Measurements from ENCODE around the gene PTBP2.

PTBP2 gene

DNA sequence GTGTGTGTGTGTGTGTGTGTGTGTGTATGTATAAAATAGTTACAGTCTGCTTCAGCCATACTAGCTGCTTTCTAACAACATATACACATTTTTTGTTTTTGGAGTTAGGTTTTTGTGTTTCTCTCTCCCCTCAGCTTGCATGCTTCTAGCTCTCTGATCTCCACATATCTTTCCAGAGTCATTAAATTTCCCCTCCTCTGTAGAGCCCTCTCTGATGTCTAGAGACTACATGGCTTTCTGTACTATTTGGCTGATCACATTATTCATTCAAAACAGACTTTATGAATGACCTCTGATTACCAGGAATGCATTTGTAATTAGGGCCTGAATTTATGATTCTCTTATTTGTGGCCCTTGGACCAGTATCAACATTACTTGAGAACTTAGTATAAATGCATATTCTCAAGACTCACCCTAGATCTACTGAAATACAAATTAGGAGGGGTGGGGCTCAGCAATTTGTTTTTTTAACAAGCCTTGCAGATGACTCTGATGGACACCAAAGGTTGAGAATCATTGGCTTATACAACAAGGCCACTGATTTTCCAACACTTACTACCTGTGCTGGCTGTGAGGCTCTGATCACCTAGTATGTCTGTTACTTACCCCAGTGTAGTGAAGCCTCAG is 104.5 kb downstream of the PTBP2 start:
- no peak overlapping the region for H3K4me3 ChIP-seq (ENCODE audit: low read depth, low read length)
- TF ChIP-seq, protein P1, sequence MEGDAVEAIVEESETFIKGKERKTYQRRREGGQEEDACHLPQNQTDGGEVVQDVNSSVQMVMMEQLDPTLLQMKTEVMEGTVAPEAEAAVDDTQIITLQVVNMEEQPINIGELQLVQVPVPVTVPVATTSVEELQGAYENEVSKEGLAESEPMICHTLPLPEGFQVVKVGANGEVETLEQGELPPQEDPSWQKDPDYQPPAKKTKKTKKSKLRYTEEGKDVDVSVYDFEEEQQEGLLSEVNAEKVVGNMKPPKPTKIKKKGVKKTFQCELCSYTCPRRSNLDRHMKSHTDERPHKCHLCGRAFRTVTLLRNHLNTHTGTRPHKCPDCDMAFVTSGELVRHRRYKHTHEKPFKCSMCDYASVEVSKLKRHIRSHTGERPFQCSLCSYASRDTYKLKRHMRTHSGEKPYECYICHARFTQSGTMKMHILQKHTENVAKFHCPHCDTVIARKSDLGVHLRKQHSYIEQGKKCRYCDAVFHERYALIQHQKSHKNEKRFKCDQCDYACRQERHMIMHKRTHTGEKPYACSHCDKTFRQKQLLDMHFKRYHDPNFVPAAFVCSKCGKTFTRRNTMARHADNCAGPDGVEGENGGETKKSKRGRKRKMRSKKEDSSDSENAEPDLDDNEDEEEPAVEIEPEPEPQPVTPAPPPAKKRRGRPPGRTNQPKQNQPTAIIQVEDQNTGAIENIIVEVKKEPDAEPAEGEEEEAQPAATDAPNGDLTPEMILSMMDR (IDR thresholded peaks at IDR 0.05; ENCODE audit: low read depth, low read length): no peak
- TF ChIP-seq, protein P2, sequence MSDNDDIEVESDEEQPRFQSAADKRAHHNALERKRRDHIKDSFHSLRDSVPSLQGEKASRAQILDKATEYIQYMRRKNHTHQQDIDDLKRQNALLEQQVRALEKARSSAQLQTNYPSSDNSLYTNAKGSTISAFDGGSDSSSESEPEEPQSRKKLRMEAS (IDR thresholded peaks at IDR 0.05; ENCODE audit: low read depth, low read length): no peak
- TF ChIP-seq POLR2A (IDR thresholded peaks at IDR 0.05; ENCODE audit: extremely low read depth, insufficient read length): no peak
- no peak for TF ChIP-seq MYC (IDR thresholded peaks at IDR 0.05; ENCODE audit: low read depth, low read length)
- no peak for DNase-seq (ENCODE audit: low read depth)

DNA sequence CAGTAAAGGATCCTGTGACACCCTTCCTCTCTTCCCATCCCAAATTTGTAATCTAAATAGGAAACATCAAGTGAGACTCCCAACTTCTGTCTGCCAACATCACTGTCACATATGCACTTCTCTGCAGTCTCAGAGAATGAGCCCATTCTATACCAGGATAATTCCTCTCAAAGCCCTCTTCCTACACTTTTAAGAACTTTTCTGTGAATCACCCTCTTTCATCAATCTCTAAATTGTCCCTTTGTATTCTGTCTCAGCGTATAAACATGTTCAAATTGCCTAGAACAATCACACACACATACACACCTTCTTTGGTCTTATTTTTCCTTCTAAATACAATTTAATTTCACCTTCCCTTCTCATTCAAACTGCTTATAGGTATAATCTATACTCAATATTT is 111.8 kb downstream of the PTBP2 start:
- TF ChIP-seq POLR2A (IDR thresholded peaks at IDR 0.05; ENCODE audit: extremely low read depth, insufficient read length) (no peak), MYC (IDR thresholded peaks at IDR 0.05; ENCODE audit: low read depth, low read length) (no peak)
- TF ChIP-seq, protein P1 (IDR thresholded peaks at IDR 0.05; ENCODE audit: low read depth, low read length): no peak
- TF ChIP-seq, protein P2 (IDR thresholded peaks at IDR 0.05; ENCODE audit: low read depth, low read length): no peak
- no peak for DNase-seq (ENCODE audit: low read depth)
- no peak overlapping the region for H3K4me3 ChIP-seq (ENCODE audit: low read depth, low read length)

DNA sequence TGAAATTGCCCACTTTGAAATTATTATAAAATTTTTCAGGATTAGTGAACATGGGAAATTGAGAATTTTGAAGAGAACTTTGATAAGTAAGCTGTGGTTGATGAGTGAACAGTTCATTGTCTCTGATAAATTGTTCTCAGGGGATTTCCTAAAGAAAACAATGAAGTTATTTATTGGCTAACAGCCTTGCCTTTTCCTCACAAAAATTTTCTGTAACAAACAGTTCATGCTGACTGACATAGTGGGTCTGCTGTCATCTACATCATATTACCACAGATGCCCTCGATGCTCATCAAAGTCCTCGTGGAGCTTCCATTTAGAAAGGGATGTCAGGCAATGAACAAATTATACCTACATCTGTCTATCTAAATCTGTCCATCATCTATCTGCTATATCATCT is 113.4 kb downstream of the PTBP2 start:
- DNase-seq (ENCODE audit: low read depth): no peak
- no peak overlapping the region for H3K4me3 ChIP-seq (ENCODE audit: low read depth, low read length)
- TF ChIP-seq, protein P1 (IDR thresholded peaks at IDR 0.05; ENCODE audit: low read depth, low read length): no peak
- TF ChIP-seq MYC (IDR thresholded peaks at IDR 0.05; ENCODE audit: low read depth, low read length): no peak

DNA sequence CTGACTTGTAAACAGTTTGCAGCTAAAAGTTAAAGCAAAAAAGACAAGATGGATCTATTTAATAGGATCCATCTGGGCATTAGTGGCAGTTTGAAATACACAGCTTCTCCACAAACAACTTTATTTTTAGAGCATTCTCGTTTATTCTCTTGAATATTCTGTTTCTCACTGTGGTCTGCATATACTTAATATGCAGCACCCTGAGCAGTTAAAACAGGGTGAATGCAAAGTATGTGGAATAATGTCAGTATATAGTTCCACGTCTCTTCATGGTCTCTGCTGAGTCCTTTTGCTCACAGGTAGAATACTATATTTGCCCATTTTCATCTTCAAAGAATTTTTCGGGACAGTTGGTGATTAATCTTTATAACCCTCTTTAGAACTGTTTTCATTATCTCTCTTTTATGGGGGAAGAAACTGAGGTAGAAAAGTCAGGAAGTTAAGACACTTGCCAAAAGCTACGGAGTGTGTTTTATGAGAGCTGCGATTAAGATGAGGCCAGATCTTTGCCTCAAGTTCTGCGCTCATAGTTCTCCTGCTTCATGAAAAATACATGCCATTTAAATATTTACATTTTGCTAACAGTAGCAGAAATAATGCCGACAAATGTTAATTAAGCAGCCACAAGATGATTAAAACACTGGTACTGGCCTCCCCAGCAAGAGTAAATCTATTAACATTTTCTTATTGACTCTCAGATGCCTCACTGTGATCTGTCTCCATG is 115.6 kb downstream of the PTBP2 start:
- no peak for DNase-seq (ENCODE audit: low read depth)
- TF ChIP-seq, protein P2 (IDR thresholded peaks at IDR 0.05; ENCODE audit: low read depth, low read length): no peak
- TF ChIP-seq POLR2A (IDR thresholded peaks at IDR 0.05; ENCODE audit: extremely low read depth, insufficient read length) (no peak), MYC (IDR thresholded peaks at IDR 0.05; ENCODE audit: low read depth, low read length) (no peak)
- TF ChIP-seq, protein P1 (IDR thresholded peaks at IDR 0.05; ENCODE audit: low read depth, low read length): no peak

DNA sequence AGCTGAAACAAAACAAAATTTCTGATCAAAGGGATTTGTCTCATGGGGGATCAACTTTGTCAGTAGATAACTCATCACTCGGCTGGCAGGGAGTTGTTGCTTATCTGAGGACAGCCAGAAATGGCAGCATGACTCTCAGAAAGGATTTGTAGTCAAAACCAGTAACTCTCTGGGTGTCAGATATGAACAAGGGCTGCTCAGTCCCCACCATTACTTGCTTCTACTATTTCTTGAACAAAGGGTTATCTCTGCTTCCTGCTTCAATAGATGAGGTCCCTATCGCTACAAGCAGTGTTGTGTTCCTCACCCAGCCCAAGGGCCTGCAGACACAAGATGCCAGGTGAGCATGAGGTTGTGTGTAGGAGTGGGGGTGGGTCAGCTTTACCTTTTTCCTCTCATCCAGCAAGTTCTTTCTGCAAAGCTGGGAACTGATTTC is 116.2 kb downstream of the PTBP2 start:
- H3K4me3 ChIP-seq (ENCODE audit: low read depth, low read length): no peak overlapping the region
- TF ChIP-seq POLR2A (IDR thresholded peaks at IDR 0.05; ENCODE audit: extremely low read depth, insufficient read length) (no peak), MYC (IDR thresholded peaks at IDR 0.05; ENCODE audit: low read depth, low read length) (no peak)
- TF ChIP-seq, protein P1 (IDR thresholded peaks at IDR 0.05; ENCODE audit: low read depth, low read length): no peak
- TF ChIP-seq, protein P2 (IDR thresholded peaks at IDR 0.05; ENCODE audit: low read depth, low read length): no peak
- no peak for DNase-seq (ENCODE audit: low read depth)

More for the DNA sequence above, 115.6 kb downstream of the PTBP2 start:
- H3K4me3 ChIP-seq (ENCODE audit: low read depth, low read length): no peak overlapping the region

All from NB4 (cell line).